ENCODE data around the gene SIGLEC14.

The SIGLEC14 gene

DNA sequence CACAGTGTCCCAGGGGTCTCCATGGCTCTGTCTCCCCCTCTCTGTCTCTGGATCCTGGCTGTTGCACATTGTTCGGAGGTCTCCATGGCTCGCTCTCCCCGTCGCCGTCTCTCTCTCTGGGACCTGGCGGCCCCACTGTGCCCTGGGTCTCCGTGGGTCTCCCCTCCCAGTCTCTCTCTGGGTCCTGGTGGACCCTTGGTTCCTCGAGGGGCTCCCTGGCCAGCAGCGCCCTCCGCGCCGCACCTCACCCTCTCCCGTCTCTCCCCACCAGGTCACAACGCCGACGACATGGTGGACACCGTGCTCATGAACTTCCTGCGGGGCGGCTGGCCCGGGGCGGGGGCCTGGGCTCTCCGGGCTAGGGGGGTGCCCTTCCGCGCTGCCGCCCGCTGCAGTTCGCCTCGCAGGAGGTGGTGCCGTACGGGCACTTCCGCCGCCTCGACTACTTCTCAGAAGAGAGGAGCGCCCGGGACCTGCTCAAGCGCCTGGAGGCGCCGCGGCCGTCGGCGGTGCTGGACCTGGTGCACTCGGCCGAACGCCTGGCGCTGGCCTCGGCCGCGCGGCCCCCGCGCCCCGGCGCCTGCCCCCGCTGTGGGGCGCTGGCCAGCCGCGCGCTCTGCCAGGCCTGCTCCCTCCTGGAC is 45.6 kb downstream of the SIGLEC14 start:
- Histone ChIP-seq H3K36me3 (ENCODE audit: insufficient read depth, low read length) (no peaks in the 10 kb centered on the region), H3K4me3 (ENCODE audit: low read depth in 1 of 2, low read length in 2 of 2) (no peak overlapping the region), H3K27ac (ENCODE audit: low read length) (no peak overlapping the region), H3K27me3 (ENCODE audit: insufficient read depth, low read length, poor library complexity) (no peaks in the 10 kb centered on the region), H3K4me2 (ENCODE audit: insufficient read depth, low read length) (no peak overlapping the region), H3K4me1 (ENCODE audit: insufficient read depth, low read length) (no peaks in the 10 kb centered on the region), H3K9ac (ENCODE audit: low read depth, low read length) (no peak overlapping the region), H3K9me3 (ENCODE audit: insufficient read depth, low read length, severe bottlenecking) (no peaks in the 10 kb centered on the region), H3K79me2 (ENCODE audit: insufficient read depth, low read length) (no peaks in the 10 kb centered on the region), H4K20me1 (ENCODE audit: insufficient read depth, low read length) (no peaks in the 10 kb centered on the region), H2AFZ (ENCODE audit: low read depth, low read length) (no peak overlapping the region)
- DNase-seq = no peak
- ATAC-seq (ENCODE audit: insufficient read depth, low read depth) = no peak
- TF ChIP-seq, protein P1, sequence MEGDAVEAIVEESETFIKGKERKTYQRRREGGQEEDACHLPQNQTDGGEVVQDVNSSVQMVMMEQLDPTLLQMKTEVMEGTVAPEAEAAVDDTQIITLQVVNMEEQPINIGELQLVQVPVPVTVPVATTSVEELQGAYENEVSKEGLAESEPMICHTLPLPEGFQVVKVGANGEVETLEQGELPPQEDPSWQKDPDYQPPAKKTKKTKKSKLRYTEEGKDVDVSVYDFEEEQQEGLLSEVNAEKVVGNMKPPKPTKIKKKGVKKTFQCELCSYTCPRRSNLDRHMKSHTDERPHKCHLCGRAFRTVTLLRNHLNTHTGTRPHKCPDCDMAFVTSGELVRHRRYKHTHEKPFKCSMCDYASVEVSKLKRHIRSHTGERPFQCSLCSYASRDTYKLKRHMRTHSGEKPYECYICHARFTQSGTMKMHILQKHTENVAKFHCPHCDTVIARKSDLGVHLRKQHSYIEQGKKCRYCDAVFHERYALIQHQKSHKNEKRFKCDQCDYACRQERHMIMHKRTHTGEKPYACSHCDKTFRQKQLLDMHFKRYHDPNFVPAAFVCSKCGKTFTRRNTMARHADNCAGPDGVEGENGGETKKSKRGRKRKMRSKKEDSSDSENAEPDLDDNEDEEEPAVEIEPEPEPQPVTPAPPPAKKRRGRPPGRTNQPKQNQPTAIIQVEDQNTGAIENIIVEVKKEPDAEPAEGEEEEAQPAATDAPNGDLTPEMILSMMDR (IDR thresholded peaks at IDR 0.05; ENCODE audit: borderline replicate concordance, extremely low read depth, low read length, poor library complexity, severe bottlenecking) = no peak
- no peak for TF ChIP-seq EZH2 (IDR thresholded peaks at IDR 0.05; ENCODE audit: borderline replicate concordance, low read depth, low read length, severe bottlenecking)

GRCh38 chr19:51599084-51599483 is 47.5 kb downstream of the SIGLEC14 start:
- no peaks in the 10 kb centered on the region for H3K79me2 ChIP-seq (ENCODE audit: insufficient read depth, low read length)
- H2AFZ ChIP-seq (ENCODE audit: low read depth, low read length) = no peak overlapping the region
- no peak overlapping the region for H3K27ac ChIP-seq (ENCODE audit: low read length)
- DNase-seq (no peak), ATAC-seq (ENCODE audit: insufficient read depth, low read depth) (no peak)
- H3K4me1 ChIP-seq (ENCODE audit: insufficient read depth, low read length) = peaks cover 5% of the 10 kb centered on the region
- H4K20me1 ChIP-seq (ENCODE audit: insufficient read depth, low read length) = no peaks in the 10 kb centered on the region
- H3K27me3 ChIP-seq (ENCODE audit: insufficient read depth, low read length, poor library complexity) = no peaks in the 10 kb centered on the region
- TF ChIP-seq, protein P1 (IDR thresholded peaks at IDR 0.05; ENCODE audit: borderline replicate concordance, extremely low read depth, low read length, poor library complexity, severe bottlenecking) = no peak
- no peak for TF ChIP-seq EZH2 (IDR thresholded peaks at IDR 0.05; ENCODE audit: borderline replicate concordance, low read depth, low read length, severe bottlenecking)
- H3K9me3 ChIP-seq (ENCODE audit: insufficient read depth, low read length, severe bottlenecking) = no peaks in the 10 kb centered on the region
- no peak overlapping the region for H3K4me2 ChIP-seq (ENCODE audit: insufficient read depth, low read length)
- no peaks in the 10 kb centered on the region for H3K36me3 ChIP-seq (ENCODE audit: insufficient read depth, low read length)
- H3K4me3 ChIP-seq (ENCODE audit: low read depth in 1 of 2, low read length in 2 of 2) = no peak overlapping the region
- no peak overlapping the region for H3K9ac ChIP-seq (ENCODE audit: low read depth, low read length)

DNA sequence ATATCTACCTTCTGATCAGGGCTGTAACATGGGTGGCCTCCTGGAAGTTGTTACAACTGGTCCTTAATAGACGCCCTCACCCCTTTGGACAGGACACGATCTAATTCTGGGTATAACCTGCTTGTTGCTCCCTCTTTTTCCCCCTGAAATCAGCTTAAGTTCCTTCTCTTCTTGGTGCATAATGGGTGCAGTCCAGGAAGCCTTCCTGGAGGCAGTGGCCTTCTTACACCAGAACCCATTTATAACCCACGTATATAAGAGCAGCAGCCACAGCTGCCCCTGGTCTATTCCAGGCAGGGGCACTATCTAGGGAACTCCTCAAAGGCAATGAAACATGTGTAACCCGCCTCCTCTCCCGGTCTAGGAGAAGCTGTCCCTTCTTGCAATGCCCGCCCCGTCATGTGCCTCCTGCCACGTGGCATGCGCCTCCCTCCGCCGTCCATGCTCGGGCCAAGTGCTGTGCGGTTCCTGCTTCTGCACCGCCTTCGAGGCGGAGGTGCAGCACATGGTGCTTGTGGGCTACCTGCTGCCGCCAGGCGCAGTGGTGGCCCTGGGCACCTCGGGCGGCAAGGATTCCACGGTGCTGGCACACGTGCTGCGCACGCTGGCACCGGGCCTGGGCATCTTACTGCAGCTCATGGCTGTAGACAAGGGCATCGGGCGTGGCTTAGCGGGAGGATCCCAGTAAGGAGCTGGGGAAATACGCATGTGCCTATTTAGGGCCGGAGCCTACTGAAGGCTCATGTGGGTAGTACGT is 48.3 kb downstream of the SIGLEC14 start:
- H3K9ac ChIP-seq (ENCODE audit: low read depth, low read length) = no peak overlapping the region
- H3K79me2 ChIP-seq (ENCODE audit: insufficient read depth, low read length) = no peaks in the 10 kb centered on the region
- no peak for TF ChIP-seq EZH2 (IDR thresholded peaks at IDR 0.05; ENCODE audit: borderline replicate concordance, low read depth, low read length, severe bottlenecking)
- TF ChIP-seq, protein P1 (IDR thresholded peaks at IDR 0.05; ENCODE audit: borderline replicate concordance, extremely low read depth, low read length, poor library complexity, severe bottlenecking) = no peak
- DNase-seq (no peak), ATAC-seq (ENCODE audit: insufficient read depth, low read depth) (no peak)
- peaks cover 10% of the 10 kb centered on the region for H3K4me1 ChIP-seq (ENCODE audit: insufficient read depth, low read length)
- H3K9me3 ChIP-seq (ENCODE audit: insufficient read depth, low read length, severe bottlenecking) = no peaks in the 10 kb centered on the region
- no peak overlapping the region for H3K4me2 ChIP-seq (ENCODE audit: insufficient read depth, low read length)
- H2AFZ ChIP-seq (ENCODE audit: low read depth, low read length) = no peak overlapping the region
- H3K4me3 ChIP-seq (ENCODE audit: low read depth in 1 of 2, low read length in 2 of 2) = no peak overlapping the region
- no peak overlapping the region for H3K27ac ChIP-seq (ENCODE audit: low read length)
- H3K36me3 ChIP-seq (ENCODE audit: insufficient read depth, low read length) = no peaks in the 10 kb centered on the region
- H3K27me3 ChIP-seq (ENCODE audit: insufficient read depth, low read length, poor library complexity) = no peaks in the 10 kb centered on the region
- no peaks in the 10 kb centered on the region for H4K20me1 ChIP-seq (ENCODE audit: insufficient read depth, low read length)

All from DND-41 (cell line).